HCT116 (cell line): ENCODE measurements around the gene MLPH. TPM values are rescaled to one million over a fixed set of nuclear protein-coding genes. Genes with fewer than 3 reads are reported as not detected.

Experiments
- ATAC-seq: fragments of 200-7000 bp; cut with Tn5 transposase; 2 replicates; pipeline ENCODE4 v1.9.1; 2020; ENCODE audit warnings: mild to moderate bottlenecking, moderate library complexity
- BruUV-seq: library from RNA; stranded (reverse); fragments of 400-500 nt; replicated peaks from 2 replicates; lab custom pipeline; 2021; lab: Mats Ljungman, UMichigan
- CTCF ChIA-PET: fragments of 300-600 bp; sonication (Branson Sonifier 250); formaldehyde crosslinking; loops from one replicate; lab custom pipeline; 2021; ENCODE audit warnings: antibody characterized with exemption; lab: Charles Lee
- POLR2A ChIA-PET: fragments of 300-600, 350-600 bp; sonication (Branson Sonifier 250); formaldehyde crosslinking; loops from one replicate; lab custom pipeline; 2021; ENCODE audit warnings: antibody characterized with exemption; lab: Charles Lee
- RAD21 ChIA-PET, 2 experiments: fragments of 300-600 bp; sonication (Branson Sonifier 250); formaldehyde crosslinking; loops; one replicate each; lab custom pipeline; 2023; ENCODE audit warnings: low total read pairs in 2 of 2; ENCODE audit not compliant: uncharacterized antibody in 2 of 2, unreplicated experiment in 2 of 2, low non-redundant PET in 1 of 2; lab: Charles Lee
- DNase-seq: peaks from one replicate; pipeline ENCODE4 v3.0.0-alpha.2; 2010; ENCODE audit warnings: low read depth, low spot score
- H2AFZ ChIP-seq: fragments of 200-600 bp; shearing (Covaris generic), sonication (generic); 2 replicates; pipeline ENCODE4 v1.6.1; 2017; ENCODE audit warnings: low read depth, mixed run types, mixed read lengths, antibody characterized with exemption, low read length; ENCODE audit not compliant: poor library complexity, severe bottlenecking
- H3K27ac ChIP-seq: 2 replicates; pipeline ENCODE4 v1.5.1; 2012; ENCODE audit warnings: low read depth, low read length
- H3K27me3 ChIP-seq: fragments of 200-600 bp; sonication (generic); 2 replicates; pipeline ENCODE4 v1.6.1; 2016; ENCODE audit warnings: mixed run types, low read length, mixed read lengths; ENCODE audit not compliant: insufficient read depth
- H3K36me3 ChIP-seq, 2 experiments: fragments of 200-500 bp in 1 of 2; fragments of 200-600 bp in 1 of 2; sonication (Bioruptor generic) in 1 of 2; sonication (generic) in 1 of 2; 2 replicates each; pipeline versions ENCODE4 v1.5.1 to v1.6.1; 2014 to 2016; ENCODE audit warnings: low read length in 2 of 2, inconsistent platforms in 1 of 2, mixed read lengths in 1 of 2, mixed run types in 1 of 2; ENCODE audit not compliant: insufficient read depth in 2 of 2, control insufficient read depth in 1 of 2
- H3K4me1 ChIP-seq, 2 experiments: fragments of 200-600 bp in 1 of 2; sonication (generic) in 1 of 2; 2 replicates each; pipeline versions ENCODE4 v1.5.1 to v1.6.1; 2012 to 2017; ENCODE audit warnings: low read length in 2 of 2, inconsistent platforms in 1 of 2, mild to moderate bottlenecking in 1 of 2, mixed read lengths in 1 of 2, mixed run types in 1 of 2, moderate library complexity in 1 of 2; ENCODE audit not compliant: insufficient read depth in 2 of 2, control insufficient read depth in 1 of 2
- H3K4me2 ChIP-seq: fragments of 200-600 bp; sonication (generic); 2 replicates; pipeline ENCODE4 v1.6.1; 2017; ENCODE audit warnings: mixed run types, low read length, mixed read lengths
- H3K4me3 ChIP-seq, 2 experiments: fragments of 200-600 bp in 1 of 2; sonication (generic) in 1 of 2; replicated peaks in 1 of 2; 2 replicates each; pipeline ENCODE4 v1.5.1; 2011 to 2016; ENCODE audit warnings: low read length in 2 of 2, control low read depth in 1 of 2, low read depth in 1 of 2, mild to moderate bottlenecking in 1 of 2, mixed read lengths in 1 of 2, mixed run types in 1 of 2
- H3K79me2 ChIP-seq: fragments of 200-600 bp; sonication (generic); 2 replicates; pipeline ENCODE4 v1.6.1; 2017; ENCODE audit warnings: mild to moderate bottlenecking, mixed run types, low read length, moderate library complexity, mixed read lengths; ENCODE audit not compliant: insufficient read depth
- H3K9ac ChIP-seq: fragments of 200-600 bp; sonication (generic); 2 replicates; pipeline ENCODE4 v1.6.1; 2016; ENCODE audit warnings: low read length, mixed read lengths
- H3K9me2 ChIP-seq: fragments of 200-600 bp; sonication (generic), shearing (Covaris generic); 2 replicates; pipeline ENCODE4 v1.6.1; 2017; ENCODE audit warnings: mixed run types, mild to moderate bottlenecking, moderate library complexity; ENCODE audit not compliant: insufficient read depth
- H3K9me3 ChIP-seq, 2 experiments: fragments of 200-500 bp in 1 of 2; fragments of 200-600 bp in 1 of 2; sonication (Bioruptor generic) in 1 of 2; sonication (generic) in 1 of 2; 2 replicates each; pipeline ENCODE4 v1.6.1; 2014 to 2017; ENCODE audit warnings: low read length in 2 of 2, mixed read lengths in 2 of 2, inconsistent platforms in 1 of 2, low read depth in 1 of 2, mild to moderate bottlenecking in 1 of 2, mixed run types in 1 of 2, moderate library complexity in 1 of 2; ENCODE audit not compliant: control insufficient read depth in 1 of 2, insufficient read depth in 1 of 2
- H4K20me1 ChIP-seq: fragments of 200-600 bp; sonication (generic), shearing (Covaris generic); 2 replicates; pipeline ENCODE4 v1.6.1; 2017; ENCODE audit warnings: mixed run types, mild to moderate bottlenecking, moderate library complexity; ENCODE audit not compliant: insufficient read depth
- ATF3 ChIP-seq: IDR thresholded peaks from 2 replicates; pipeline ENCODE4 v1.6.1; 2012
- CEBPB ChIP-seq: IDR thresholded peaks from 2 replicates; pipeline ENCODE4 v1.6.1; 2012; ENCODE audit warnings: low read depth
- CTCF ChIP-seq, 3 experiments: fragments of 200-600 bp in 1 of 3; sonication (generic) in 1 of 3; IDR thresholded peaks in 2 of 3; conservative IDR thresholded peaks in 1 of 3; 2 replicates each; pipeline ENCODE4 v1.5.1; 2012 to 2017; ENCODE audit warnings: low read depth in 2 of 3, low read length in 2 of 3, antibody characterized with exemption in 1 of 3, borderline replicate concordance in 1 of 3, control low read depth in 1 of 3, mild to moderate bottlenecking in 1 of 3, mixed read lengths in 1 of 3, mixed run types in 1 of 3, moderate library complexity in 1 of 3; ENCODE audit not compliant: insufficient read depth in 1 of 3
- ELF1 ChIP-seq: IDR thresholded peaks from 2 replicates; pipeline ENCODE4 v1.6.1; 2012; ENCODE audit warnings: low read depth, borderline replicate concordance
- EZH2phosphoT487 ChIP-seq: fragments of 200-600 bp; IDR thresholded peaks from 2 replicates; pipeline ENCODE4 v1.6.1; 2018; ENCODE audit warnings: antibody characterized with exemption, borderline replicate concordance
- FOSL1 ChIP-seq: IDR thresholded peaks from 2 replicates; pipeline ENCODE4 v1.6.1; 2012; ENCODE audit warnings: low read depth
- JUND ChIP-seq: IDR thresholded peaks from 2 replicates; pipeline ENCODE4 v1.6.1; 2012
- MAX ChIP-seq: IDR thresholded peaks from 2 replicates; pipeline ENCODE4 v1.6.1; 2012
- POLR2A ChIP-seq: IDR thresholded peaks from 2 replicates; pipeline ENCODE4 v1.7.0; 2011; ENCODE audit warnings: borderline replicate concordance; ENCODE audit not compliant: insufficient read depth, insufficient read length; ENCODE audit errors: extremely low read depth
- POLR2AphosphoS5 ChIP-seq: IDR thresholded peaks from 2 replicates; pipeline ENCODE4 v1.6.1; 2011; ENCODE audit warnings: mild to moderate bottlenecking, low read depth, low read length, moderate library complexity
- RAD21 ChIP-seq: IDR thresholded peaks from 2 replicates; pipeline ENCODE4 v1.6.1; 2012; ENCODE audit warnings: low read depth, mild to moderate bottlenecking
- REST ChIP-seq: IDR thresholded peaks from 2 replicates; pipeline ENCODE4 v1.6.1; 2012; ENCODE audit warnings: low read depth
- SIN3A ChIP-seq: IDR thresholded peaks from 2 replicates; pipeline ENCODE4 v1.6.1; 2012; ENCODE audit warnings: low read depth
- SP1 ChIP-seq: IDR thresholded peaks from 2 replicates; pipeline ENCODE4 v1.6.1; 2012; ENCODE audit warnings: low read depth
- SRF ChIP-seq: IDR thresholded peaks from 2 replicates; pipeline ENCODE4 v1.6.1; 2012; ENCODE audit warnings: low read depth
- TCF7L2 ChIP-seq: IDR thresholded peaks from 2 replicates; pipeline ENCODE4 v1.7.0; 2011; ENCODE audit warnings: borderline replicate concordance, inconsistent platforms; ENCODE audit not compliant: insufficient read depth, insufficient read length; ENCODE audit errors: extremely low read depth
- YY1 ChIP-seq: IDR thresholded peaks from 2 replicates; pipeline ENCODE4 v1.6.1; 2011; ENCODE audit warnings: low read length, low read depth, moderate library complexity, mild to moderate bottlenecking; ENCODE audit not compliant: insufficient replicate concordance; ENCODE audit errors: extremely low read depth
- ZBTB33 ChIP-seq: IDR thresholded peaks from 2 replicates; pipeline ENCODE4 v1.6.1; 2011; ENCODE audit warnings: mild to moderate bottlenecking, low read length, moderate library complexity; ENCODE audit not compliant: insufficient replicate concordance; ENCODE audit errors: extremely low read depth
- ZFX ChIP-seq: fragments of 450-650 bp; IDR thresholded peaks from 2 replicates; pipeline ENCODE4 v1.6.1; 2017
- ZNF274 ChIP-seq: fragments of 200-500 bp; sonication (Bioruptor generic); IDR thresholded peaks from 2 replicates; pipeline ENCODE4 v1.6.1; 2014; ENCODE audit warnings: mild to moderate bottlenecking, low read depth, low read length, inconsistent platforms
- intact Hi-C: fragments of 100-400 bp; cut with micrococcal nuclease; formaldehyde crosslinking; loops from 2 replicates; pipeline ENCODE4 v1.10.0; 2022
- total RNA-seq: library from RNA; stranded (reverse); gene quantifications from one replicate; pipeline ENCODE4 v1.2.1, GENCODE V29; 2021; ENCODE audit not compliant: unreplicated experiment

MLPH gene
- total RNA-seq, 1 experiment from 2014 or later = 81.4 TPM

- peaks cover 7 to 37% of the 10 kb centered on the region in 2 experiments; a peak in 3 of 4 replicates for H3K4me1 ChIP-seq
- DNase-seq = no peak
- no peak overlapping the region for H3K4me2 ChIP-seq
- no peak overlapping the region for H3K4me3 ChIP-seq
- intact Hi-C loops = no loop called here
- no peaks in the 10 kb centered on the region for H3K27me3 ChIP-seq
- H3K79me2 ChIP-seq = peaks cover 4% of the 10 kb centered on the region
- H3K36me3 ChIP-seq = no peaks in the 10 kb centered on the region
- H3K9me3 ChIP-seq = no peaks in the 10 kb centered on the region
- no peaks in the 10 kb centered on the region for H3K9me2 ChIP-seq
- ChIA-PET CTCF (interaction anchor here (0.6 to 1.7 kb wide), 4 partner anchors 11 to 89 kb away, joined by 3 to 4 read pairs (median 3); no protein-coding TSS in a partner anchor), POLR2A (no interaction called here), RAD21 (no interaction called here)
- H3K9ac ChIP-seq = no peak overlapping the region
- H2AFZ ChIP-seq = no peak overlapping the region
- H4K20me1 ChIP-seq = no peaks in the 10 kb centered on the region
- TF ChIP-seq CTCF (IDR thresholded peaks at IDR 0.05 in 2 of 3, conservative IDR thresholded peaks at IDR 0.05 in 1 of 3; ENCODE audit: borderline replicate concordance in 1 of 3, insufficient read depth in 1 of 3, low read depth in 2 of 3, low read length in 2 of 3) = no peak
- TF ChIP-seq TCF7L2 = no peak
- TF ChIP-seq FOSL1 = no peak
- TF ChIP-seq MAX = no peak
- TF ChIP-seq ZFX = no peak
- no peak for TF ChIP-seq POLR2AphosphoS5
- TF ChIP-seq JUND = no peak
- TF ChIP-seq CEBPB = no peak
- no peak for TF ChIP-seq ZNF274
- no peak for TF ChIP-seq ELF1
- no peak for TF ChIP-seq SP1
- TF ChIP-seq ATF3 = no peak
- TF ChIP-seq RAD21 = no peak
- TF ChIP-seq SIN3A = no peak
- TF ChIP-seq EZH2phosphoT487 = no peak
- TF ChIP-seq POLR2A = no peak
- TF ChIP-seq SRF = no peak
- no peak for TF ChIP-seq REST
- no peak for TF ChIP-seq ZBTB33
- TF ChIP-seq YY1 = no peak
- no TSS peak for BruUV-seq
- H3K27ac ChIP-seq = no peak overlapping the region
- ATAC-seq = no peak
Observed at GRCh38 chr2:237482485-237482884, 4.6 kb upstream of the MLPH start.
